Sigmoid colon (tissue), 7 donors: Measurements from ENCODE around the gene ZNFX1. TPM values are rescaled to one million over a fixed set of nuclear protein-coding genes. Genes with fewer than 3 reads are reported as not detected.
"Not testable (repeated sequence)": the region's sequence is repeated elsewhere in the genome, so short reads cannot be mapped to it uniquely, and the experiment has no call there.

Experiments
- DNase-seq: peaks from one replicate; pipeline ENCODE4 v3.0.0-alpha.2; 2019
- H3K27ac ChIP-seq, 4 donors: fragments of 200-600 bp; sonication (generic); one replicate each; pipeline ENCODE4 v1.5.1; 2016 to 2019; ENCODE audit warnings: mild to moderate bottlenecking in 1 of 4
- H3K27me3 ChIP-seq, 3 donors: fragments of 200-600 bp; sonication (generic); one replicate each; pipeline ENCODE4 v1.5.1; 2019; ENCODE audit warnings: mild to moderate bottlenecking in 1 of 3
- H3K36me3 ChIP-seq, 4 donors: fragments of 200-600 bp; sonication (generic); one replicate each; pipeline ENCODE4 v1.5.1; 2016 to 2019
- H3K4me1 ChIP-seq, 4 donors: fragments of 200-600 bp; sonication (generic); one replicate each; pipeline ENCODE4 v1.5.1; 2017 to 2019
- H3K4me3 ChIP-seq, 4 donors: fragments of 200-600 bp; sonication (generic); one replicate each; pipeline ENCODE4 v1.5.1; 2017 to 2019; ENCODE audit warnings: mild to moderate bottlenecking in 2 of 4, moderate library complexity in 1 of 4
- H3K9me3 ChIP-seq, 4 donors: fragments of 200-600 bp in 3 of 4; sonication (generic) in 3 of 4; one replicate each; pipeline versions ENCODE4 v1.5.1 to v1.6.1; 2013 to 2019
- CTCF ChIP-seq, 4 experiments: fragments of 450-650 bp in 3 of 4; fragments of 200-600 bp in 1 of 4; IDR thresholded peaks; one replicate each; pipeline ENCODE4 v1.5.1; 2016 to 2019; ENCODE audit warnings: antibody characterized with exemption in 4 of 4, mild to moderate bottlenecking in 3 of 4, moderate library complexity in 2 of 4
- EP300 ChIP-seq, 4 donors: sonication (generic); formaldehyde crosslinking; IDR thresholded peaks; one replicate each; pipeline ENCODE4 v1.6.1; 2017; ENCODE audit warnings: antibody characterized with exemption in 4 of 4
- POLR2A ChIP-seq, 2 donors: fragments of 450-650 bp; IDR thresholded peaks; one replicate each; pipeline ENCODE4 v1.6.1; 2016; ENCODE audit warnings: antibody characterized with exemption in 2 of 2, mild to moderate bottlenecking in 2 of 2, moderate library complexity in 2 of 2
- POLR2AphosphoS5 ChIP-seq, 4 donors: sonication (generic); formaldehyde crosslinking; IDR thresholded peaks; one replicate each; pipeline ENCODE4 v1.6.1; 2017; ENCODE audit warnings: antibody characterized with exemption in 4 of 4
- WGBS, 2 donors: extraction: QIAGEN DNeasy Blood & Tissue Kit; methylation state at CpG; one replicate each; pipeline ENCODE4 v1.1.7; 2013; 5-methylcytosine and 5-hydroxymethylcytosine counted together
- intact Hi-C: fragments of 100-400 bp; cut with DNase I; formaldehyde crosslinking; loops from one replicate; pipeline ENCODE4 v1.15.1; 2023
- polyA plus RNA-seq, 3 donors: library from polyadenylated mRNA; stranded (reverse); fragments of 200-250 nt; gene quantifications; one replicate each; pipeline ENCODE4 v1.2.3, GENCODE V29; 2013
- total RNA-seq, 4 donors: library from RNA; depleted of rRNA; stranded (reverse); fragments of >200 nt; gene quantifications; one replicate each; pipeline ENCODE4 v1.1.0, GENCODE V29; 2016
- donor health status: healthy with polysubstance abuse.
- donor health status: Bipolar disorder and iron deficiency.
- donor health status: healthy.

The ZNFX1 gene
- total and polyA plus RNA-seq, 7 donors: 7.2 to 32.1 (median 25.7) TPM

- Histone ChIP-seq H3K4me3 (peak within 1 kb of the TSS; percentile 61 to 80 (median 68)), H3K27ac (peak within 1 kb of the TSS; percentile 81 to 91 (median 86)), H3K9me3 (no peaks in the 10 kb centered on the region), H3K27me3 (no peaks in the 10 kb centered on the region), H3K4me1 (peaks cover 0 to 14% (median 12%) of the 10 kb centered on the region in 4 donors), H3K36me3 (peaks cover 10 to 31% (median 24%) of the 10 kb centered on the region in 4 donors)
- WGBS, 2 donors: 0% methylated on average over 46 of the region's 46 CpGs
- intact Hi-C loops: loop anchor here (2.0 kb wide), 2 partner anchors 33 to 59 kb away; partner anchors contain the start of gene ZNFX1
- DNase-seq: peak; percentile 99
- TF ChIP-seq EP300 (IDR thresholded peaks at IDR 0.05) (peak in 2 of 4 donors; percentile 11 to 94), CTCF (IDR thresholded peaks at IDR 0.05) (no peak), POLR2A (IDR thresholded peaks at IDR 0.05) (peak; percentile 78 to 79), POLR2AphosphoS5 (IDR thresholded peaks at IDR 0.05) (peak; percentile 95 to 99 (median 96))
Measured at GRCh38 chr20:49219091-49219923, 58.5 kb downstream of the ZNFX1 start, which contains the start of gene DDX27. Gene DDX27 (plus strand): TSS chr20:49219416. CDS start chr20:49219449, 33 bp downstream.

GRCh38 chr20:49218739-49219090, 59.1 kb downstream of the ZNFX1 start:
- not testable (repeated sequence) for H3K9me3 ChIP-seq, H3K27me3 ChIP-seq
- peaks cover 10 to 25% (median 19%) of the 10 kb centered on the region in 4 donors for H3K36me3 ChIP-seq
- intact Hi-C loops: loop anchor here (2.0 kb wide), 2 partner anchors 32 to 60 kb away; partner anchors contain the start of gene ZNFX1
- peak overlapping the region; percentile 81 to 91 (median 86) for H3K27ac ChIP-seq
- WGBS, 2 donors: 57 to 60% methylated on average over 13 of the region's 13 CpGs
- DNase-seq: peak; percentile 76
- peak overlapping the region in 3 of 4 donors; percentile 68 to 80 (median 68) for H3K4me3 ChIP-seq
- H3K4me1 ChIP-seq: peaks cover 0 to 14% (median 12%) of the 10 kb centered on the region in 4 donors

GRCh38 chr20:49216991-49217578, 60.8 kb downstream of the ZNFX1 start:
- peak overlapping the region in 2 of 4 donors; percentile 9 to 26 for H3K27ac ChIP-seq
- peaks cover 0 to 14% (median 12%) of the 10 kb centered on the region in 4 donors for H3K4me1 ChIP-seq
- 16 to 20% methylated on average over 11 of the region's 11 CpGs for whole genome bisulfite sequencing, 2 donors
- H3K4me3 ChIP-seq: no peak overlapping the region
- no peaks in the 10 kb centered on the region for H3K27me3 ChIP-seq
- intact Hi-C loops: loop anchor here (1.0 kb wide), 1 partner anchor 84 kb away; no protein-coding TSS in a partner anchor
- TF ChIP-seq POLR2AphosphoS5 (IDR thresholded peaks at IDR 0.05): peak in 2 of 4 donors; percentile 8 to 21
- TF ChIP-seq EP300 (IDR thresholded peaks at IDR 0.05): no peak
- TF ChIP-seq CTCF (IDR thresholded peaks at IDR 0.05): peak; percentile 80 to 92 (median 86)
- no peak for TF ChIP-seq POLR2A (IDR thresholded peaks at IDR 0.05)
- H3K9me3 ChIP-seq: no peaks in the 10 kb centered on the region
- H3K36me3 ChIP-seq: peaks cover 0 to 10% (median 4%) of the 10 kb centered on the region in 4 donors
- DNase-seq: peak; percentile 96

- DNase-seq: no peak
- intact Hi-C loops: no loop called here
- Histone ChIP-seq H3K4me1 (peaks cover 0 to 11% (median 7%) of the 10 kb centered on the region in 4 donors), H3K9me3 (peaks cover 0 to 3% (median 0%) of the 10 kb centered on the region in 4 donors), H3K36me3 (no peaks in the 10 kb centered on the region), H3K4me3 (no peak overlapping the region), H3K27me3 (no peaks in the 10 kb centered on the region), H3K27ac (no peak overlapping the region)
- TF ChIP-seq POLR2A (IDR thresholded peaks at IDR 0.05) (no peak), EP300 (IDR thresholded peaks at IDR 0.05) (no peak), CTCF (IDR thresholded peaks at IDR 0.05) (no peak), POLR2AphosphoS5 (IDR thresholded peaks at IDR 0.05) (no peak)
- WGBS, 2 donors: 87 to 92% methylated on average over 3 of the region's 3 CpGs
Measured at GRCh38 chr20:49215232-49215631, 62.6 kb downstream of the ZNFX1 start.

- intact Hi-C loops: no loop called here
- peaks cover 0 to 4% (median 2%) of the 10 kb centered on the region in 4 donors for H3K4me1 ChIP-seq
- TF ChIP-seq CTCF (IDR thresholded peaks at IDR 0.05) (no peak), POLR2A (IDR thresholded peaks at IDR 0.05) (no peak), EP300 (IDR thresholded peaks at IDR 0.05) (no peak), POLR2AphosphoS5 (IDR thresholded peaks at IDR 0.05) (no peak)
- no peak overlapping the region for H3K27ac ChIP-seq
- H3K27me3 ChIP-seq: no peaks in the 10 kb centered on the region
- no peak for DNase-seq
- H3K9me3 ChIP-seq: peaks cover 0 to 9% (median 0%) of the 10 kb centered on the region in 4 donors
- H3K4me3 ChIP-seq: no peak overlapping the region
- H3K36me3 ChIP-seq: no peaks in the 10 kb centered on the region
Measured at GRCh38 chr20:49214571-49214970, 63.3 kb downstream of the ZNFX1 start.
